HepG2 (cell line): ENCODE results near the gene GRAP. TPM values are rescaled to one million over a fixed set of nuclear protein-coding genes. Genes with fewer than 3 reads are reported as not detected.
A peak's percentile ranks its signal among the peaks of the same experiment; 100 is the strongest.

ENCODE experiments used
- CENPT ChIP-seq: sonication (generic); formaldehyde crosslinking; IDR thresholded peaks from 2 replicates; pipeline ENCODE4 v1.8.0; 2022; ENCODE audit warnings: low read depth, mild to moderate bottlenecking, moderate library complexity, missing genetic modification reagents
- CHD2 ChIP-seq: IDR thresholded peaks from 2 replicates; pipeline ENCODE4 v1.6.1; 2011; ENCODE audit warnings: low read depth, low read length, improper control_type of control experiment
- DR1 ChIP-seq: sonication (generic); formaldehyde crosslinking; IDR thresholded peaks from 2 replicates; pipeline ENCODE4 v1.8.0; 2021; ENCODE audit warnings: mild to moderate bottlenecking, missing genetic modification reagents, inconsistent platforms
- GABPB1 ChIP-seq: IDR thresholded peaks from 2 replicates; pipeline ENCODE4 v1.6.1; 2016; ENCODE audit warnings: mild to moderate bottlenecking, missing genetic modification reagents, moderate library complexity, missing compliant biosample characterization
- MYC ChIP-seq: sonication (generic); formaldehyde crosslinking; IDR thresholded peaks from 2 replicates; pipeline ENCODE4 v1.9.0; 2021; ENCODE audit warnings: missing genetic modification reagents, borderline replicate concordance
- SAP130 ChIP-seq: IDR thresholded peaks from 2 replicates; pipeline ENCODE4 v1.6.1; 2016; ENCODE audit warnings: low read depth
- SKI ChIP-seq: fragments of 450-650 bp; IDR thresholded peaks from one replicate; pipeline ENCODE4 v1.6.1; 2018; ENCODE audit warnings: mild to moderate bottlenecking; ENCODE audit not compliant: partially characterized antibody
- ZNF24 ChIP-seq: fragments of 450-650 bp; IDR thresholded peaks from 2 replicates; pipeline ENCODE4 v1.6.1; 2017; ENCODE audit warnings: antibody characterized with exemption, mild to moderate bottlenecking
- ZNF44 ChIP-seq: sonication (generic); formaldehyde crosslinking; IDR thresholded peaks from 2 replicates; pipeline ENCODE4 v1.5.1; 2020; ENCODE audit warnings: mild to moderate bottlenecking, missing genetic modification reagents
- ZSCAN30 ChIP-seq: sonication (generic); formaldehyde crosslinking; IDR thresholded peaks from 2 replicates; pipeline ENCODE4 v1.5.0; 2020; ENCODE audit warnings: mild to moderate bottlenecking, missing genetic modification reagents
- polyA plus RNA-seq, 8 experiments: library from polyadenylated mRNA; depleted of rRNA in 3 of 8; stranded (reverse) in 7 of 8; unstranded in 1 of 8; fragments of >200 nt; fragmentation: Illumina TruSeq in 4 of 8; extraction: Trizol in 4 of 8; gene quantifications; 2 replicates each; pipeline versions ENCODE4 v1.2.1 to v1.2.3, GENCODE V29; 2011 to 2016; ENCODE audit warnings: low read depth in 4 of 8, missing spikeins in 1 of 8, mixed read lengths in 1 of 8; ENCODE audit not compliant: insufficient read depth in 1 of 8
- total RNA-seq, 5 experiments: library from RNA; depleted of rRNA; stranded (reverse); fragments of >200 nt; fragmentation: Illumina TruSeq; extraction: Trizol; gene quantifications; 2 replicates each; pipeline ENCODE4 v1.2.3, GENCODE V29; 2016; ENCODE audit warnings: low read depth in 1 of 5
- TF ChIP-seq, protein P1 (sequence below): sonication (generic); formaldehyde crosslinking; IDR thresholded peaks from 2 replicates; pipeline ENCODE4 v1.5.1; 2020; ENCODE audit warnings: mild to moderate bottlenecking, missing genetic modification reagents
- TF ChIP-seq, protein P2 (sequence below): sonication (generic); formaldehyde crosslinking; IDR thresholded peaks from 2 replicates; pipeline ENCODE4 v1.4.0; 2020; ENCODE audit warnings: mild to moderate bottlenecking, missing genetic modification reagents, borderline replicate concordance
- TF ChIP-seq, protein P3 (sequence below): sonication (generic); formaldehyde crosslinking; IDR thresholded peaks from 2 replicates; pipeline ENCODE4 v1.5.0; 2020; ENCODE audit warnings: mild to moderate bottlenecking, missing genetic modification reagents, borderline replicate concordance
- TF ChIP-seq, protein P4 (sequence below): sonication (generic); formaldehyde crosslinking; IDR thresholded peaks from 2 replicates; pipeline ENCODE4 v1.5.0; 2020; ENCODE audit warnings: mild to moderate bottlenecking, missing genetic modification reagents, moderate library complexity
- TF ChIP-seq, protein P5 (sequence below): sonication (generic); formaldehyde crosslinking; IDR thresholded peaks from 2 replicates; pipeline ENCODE4 v1.5.1; 2020; ENCODE audit warnings: missing genetic modification reagents, mild to moderate bottlenecking, borderline replicate concordance

GRAP gene
- total and polyA plus RNA-seq, 2 of the 13 experiments (the other 11 are each of a cell fraction or from before 2014, with no cell fraction given), result 0.77 to 1.7 TPM

DNA sequence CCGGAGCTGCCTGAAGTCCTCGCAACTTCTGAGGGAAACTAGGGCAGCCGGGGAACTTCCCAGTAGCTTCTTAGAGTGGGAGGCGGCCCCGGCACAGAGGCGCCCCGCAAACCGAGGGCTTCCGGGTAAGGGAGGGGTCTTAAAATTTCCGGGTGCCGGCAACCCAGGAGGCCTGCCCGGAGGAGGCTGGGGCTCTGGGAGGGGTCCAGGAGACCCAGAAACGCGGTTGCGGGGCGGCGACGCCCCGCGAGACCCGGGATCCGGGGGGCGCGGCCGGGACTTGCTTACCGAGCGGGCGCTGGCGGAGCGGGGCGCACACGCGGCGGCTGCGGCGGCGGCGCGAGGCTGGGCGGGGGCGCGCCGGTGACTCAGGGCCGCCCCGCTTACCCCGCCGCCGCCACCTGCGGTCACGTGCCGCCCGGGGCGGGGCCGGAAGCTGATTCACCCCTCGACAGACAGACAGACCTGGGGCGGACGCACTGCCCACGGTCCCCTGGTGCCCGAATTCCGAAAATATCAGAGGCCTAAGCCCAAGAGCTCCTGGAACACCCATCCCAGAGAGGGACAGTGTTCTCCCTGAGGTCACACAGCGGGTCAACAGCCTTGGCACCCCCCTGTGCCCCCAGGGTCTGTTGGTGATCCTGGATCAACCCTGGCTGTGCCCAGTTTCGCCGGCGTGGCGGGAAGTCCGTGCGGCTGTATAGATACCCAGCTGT, 42.2 kb downstream of the GRAP start, which contains the start of gene FAM83G (continued):
- TF ChIP-seq, protein P1, sequence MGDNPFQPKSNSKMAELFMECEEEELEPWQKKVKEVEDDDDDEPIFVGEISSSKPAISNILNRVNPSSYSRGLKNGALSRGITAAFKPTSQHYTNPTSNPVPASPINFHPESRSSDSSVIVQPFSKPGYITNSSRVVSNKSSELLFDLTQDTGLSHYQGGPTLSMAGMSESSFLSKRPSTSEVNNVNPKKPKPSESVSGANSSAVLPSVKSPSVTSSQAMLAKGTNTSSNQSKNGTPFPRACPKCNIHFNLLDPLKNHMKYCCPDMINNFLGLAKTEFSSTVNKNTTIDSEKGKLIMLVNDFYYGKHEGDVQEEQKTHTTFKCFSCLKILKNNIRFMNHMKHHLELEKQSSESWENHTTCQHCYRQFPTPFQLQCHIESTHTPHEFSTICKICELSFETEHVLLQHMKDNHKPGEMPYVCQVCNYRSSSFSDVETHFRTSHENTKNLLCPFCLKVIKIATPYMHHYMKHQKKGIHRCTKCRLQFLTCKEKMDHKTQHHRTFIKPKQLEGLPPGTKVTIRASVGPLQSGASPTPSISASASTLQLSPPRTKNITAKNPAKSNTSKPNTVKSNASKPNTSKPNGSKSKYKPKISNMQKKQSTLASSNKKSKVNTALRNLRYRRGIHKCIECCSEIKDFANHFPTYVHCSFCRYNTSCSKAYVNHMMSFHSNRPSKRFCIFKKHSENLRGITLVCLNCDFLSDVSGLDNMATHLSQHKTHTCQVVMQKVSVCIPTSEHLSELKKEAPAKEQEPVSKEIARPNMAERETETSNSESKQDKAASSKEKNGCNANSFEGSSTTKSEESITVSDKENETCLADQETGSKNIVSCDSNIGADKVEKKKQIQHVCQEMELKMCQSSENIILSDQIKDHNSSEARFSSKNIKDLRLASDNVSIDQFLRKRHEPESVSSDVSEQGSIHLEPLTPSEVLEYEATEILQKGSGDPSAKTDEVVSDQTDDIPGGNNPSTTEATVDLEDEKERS (CRISPR knock-in tag), result no peak
- TF ChIP-seq ZSCAN30 (CRISPR knock-in tag) (no peak), DR1 (CRISPR knock-in tag) (peak; percentile 54; the same call in 1 of the 2 replicates), CHD2 (peak; percentile 87), MYC (peak; percentile 42; the same call in 1 of the 2 replicates), GABPB1 (peak; percentile 90), CENPT (CRISPR knock-in tag) (no peak), ZNF24 (no peak), SAP130 (CRISPR knock-in tag) (peak; percentile 54), SKI (peak; percentile 87), ZNF44 (no peak)
- TF ChIP-seq, protein P2, sequence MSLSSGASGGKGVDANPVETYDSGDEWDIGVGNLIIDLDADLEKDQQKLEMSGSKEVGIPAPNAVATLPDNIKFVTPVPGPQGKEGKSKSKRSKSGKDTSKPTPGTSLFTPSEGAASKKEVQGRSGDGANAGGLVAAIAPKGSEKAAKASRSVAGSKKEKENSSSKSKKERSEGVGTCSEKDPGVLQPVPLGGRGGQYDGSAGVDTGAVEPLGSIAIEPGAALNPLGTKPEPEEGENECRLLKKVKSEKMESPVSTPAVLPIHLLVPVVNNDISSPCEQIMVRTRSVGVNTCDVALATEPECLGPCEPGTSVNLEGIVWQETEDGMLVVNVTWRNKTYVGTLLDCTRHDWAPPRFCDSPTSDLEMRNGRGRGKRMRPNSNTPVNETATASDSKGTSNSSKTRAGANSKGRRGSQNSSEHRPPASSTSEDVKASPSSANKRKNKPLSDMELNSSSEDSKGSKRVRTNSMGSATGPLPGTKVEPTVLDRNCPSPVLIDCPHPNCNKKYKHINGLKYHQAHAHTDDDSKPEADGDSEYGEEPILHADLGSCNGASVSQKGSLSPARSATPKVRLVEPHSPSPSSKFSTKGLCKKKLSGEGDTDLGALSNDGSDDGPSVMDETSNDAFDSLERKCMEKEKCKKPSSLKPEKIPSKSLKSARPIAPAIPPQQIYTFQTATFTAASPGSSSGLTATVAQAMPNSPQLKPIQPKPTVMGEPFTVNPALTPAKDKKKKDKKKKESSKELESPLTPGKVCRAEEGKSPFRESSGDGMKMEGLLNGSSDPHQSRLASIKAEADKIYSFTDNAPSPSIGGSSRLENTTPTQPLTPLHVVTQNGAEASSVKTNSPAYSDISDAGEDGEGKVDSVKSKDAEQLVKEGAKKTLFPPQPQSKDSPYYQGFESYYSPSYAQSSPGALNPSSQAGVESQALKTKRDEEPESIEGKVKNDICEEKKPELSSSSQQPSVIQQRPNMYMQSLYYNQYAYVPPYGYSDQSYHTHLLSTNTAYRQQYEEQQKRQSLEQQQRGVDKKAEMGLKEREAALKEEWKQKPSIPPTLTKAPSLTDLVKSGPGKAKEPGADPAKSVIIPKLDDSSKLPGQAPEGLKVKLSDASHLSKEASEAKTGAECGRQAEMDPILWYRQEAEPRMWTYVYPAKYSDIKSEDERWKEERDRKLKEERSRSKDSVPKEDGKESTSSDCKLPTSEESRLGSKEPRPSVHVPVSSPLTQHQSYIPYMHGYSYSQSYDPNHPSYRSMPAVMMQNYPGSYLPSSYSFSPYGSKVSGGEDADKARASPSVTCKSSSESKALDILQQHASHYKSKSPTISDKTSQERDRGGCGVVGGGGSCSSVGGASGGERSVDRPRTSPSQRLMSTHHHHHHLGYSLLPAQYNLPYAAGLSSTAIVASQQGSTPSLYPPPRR (CRISPR knock-in tag), result no peak
- TF ChIP-seq, protein P3, sequence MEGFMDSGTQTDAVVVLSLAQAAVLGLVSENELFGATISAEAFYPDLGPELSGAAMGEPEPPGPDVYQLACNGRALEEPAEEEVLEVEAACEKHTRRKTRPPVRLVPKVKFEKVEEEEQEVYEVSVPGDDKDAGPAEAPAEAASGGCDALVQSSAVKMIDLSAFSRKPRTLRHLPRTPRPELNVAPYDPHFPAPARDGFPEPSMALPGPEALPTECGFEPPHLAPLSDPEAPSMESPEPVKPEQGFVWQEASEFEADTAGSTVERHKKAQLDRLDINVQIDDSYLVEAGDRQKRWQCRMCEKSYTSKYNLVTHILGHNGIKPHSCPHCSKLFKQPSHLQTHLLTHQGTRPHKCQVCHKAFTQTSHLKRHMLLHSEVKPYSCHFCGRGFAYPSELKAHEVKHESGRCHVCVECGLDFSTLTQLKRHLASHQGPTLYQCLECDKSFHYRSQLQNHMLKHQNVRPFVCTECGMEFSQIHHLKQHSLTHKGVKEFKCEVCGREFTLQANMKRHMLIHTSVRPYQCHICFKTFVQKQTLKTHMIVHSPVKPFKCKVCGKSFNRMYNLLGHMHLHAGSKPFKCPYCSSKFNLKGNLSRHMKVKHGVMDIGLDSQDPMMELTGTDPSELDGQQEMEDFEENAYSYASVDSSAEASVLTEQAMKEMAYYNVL, result no peak
- TF ChIP-seq, protein P4, sequence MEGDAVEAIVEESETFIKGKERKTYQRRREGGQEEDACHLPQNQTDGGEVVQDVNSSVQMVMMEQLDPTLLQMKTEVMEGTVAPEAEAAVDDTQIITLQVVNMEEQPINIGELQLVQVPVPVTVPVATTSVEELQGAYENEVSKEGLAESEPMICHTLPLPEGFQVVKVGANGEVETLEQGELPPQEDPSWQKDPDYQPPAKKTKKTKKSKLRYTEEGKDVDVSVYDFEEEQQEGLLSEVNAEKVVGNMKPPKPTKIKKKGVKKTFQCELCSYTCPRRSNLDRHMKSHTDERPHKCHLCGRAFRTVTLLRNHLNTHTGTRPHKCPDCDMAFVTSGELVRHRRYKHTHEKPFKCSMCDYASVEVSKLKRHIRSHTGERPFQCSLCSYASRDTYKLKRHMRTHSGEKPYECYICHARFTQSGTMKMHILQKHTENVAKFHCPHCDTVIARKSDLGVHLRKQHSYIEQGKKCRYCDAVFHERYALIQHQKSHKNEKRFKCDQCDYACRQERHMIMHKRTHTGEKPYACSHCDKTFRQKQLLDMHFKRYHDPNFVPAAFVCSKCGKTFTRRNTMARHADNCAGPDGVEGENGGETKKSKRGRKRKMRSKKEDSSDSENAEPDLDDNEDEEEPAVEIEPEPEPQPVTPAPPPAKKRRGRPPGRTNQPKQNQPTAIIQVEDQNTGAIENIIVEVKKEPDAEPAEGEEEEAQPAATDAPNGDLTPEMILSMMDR (CRISPR knock-in tag), result 0 out of 2 replicates have a peak, but pooled peaks have one; percentile 10
- TF ChIP-seq, protein P5, sequence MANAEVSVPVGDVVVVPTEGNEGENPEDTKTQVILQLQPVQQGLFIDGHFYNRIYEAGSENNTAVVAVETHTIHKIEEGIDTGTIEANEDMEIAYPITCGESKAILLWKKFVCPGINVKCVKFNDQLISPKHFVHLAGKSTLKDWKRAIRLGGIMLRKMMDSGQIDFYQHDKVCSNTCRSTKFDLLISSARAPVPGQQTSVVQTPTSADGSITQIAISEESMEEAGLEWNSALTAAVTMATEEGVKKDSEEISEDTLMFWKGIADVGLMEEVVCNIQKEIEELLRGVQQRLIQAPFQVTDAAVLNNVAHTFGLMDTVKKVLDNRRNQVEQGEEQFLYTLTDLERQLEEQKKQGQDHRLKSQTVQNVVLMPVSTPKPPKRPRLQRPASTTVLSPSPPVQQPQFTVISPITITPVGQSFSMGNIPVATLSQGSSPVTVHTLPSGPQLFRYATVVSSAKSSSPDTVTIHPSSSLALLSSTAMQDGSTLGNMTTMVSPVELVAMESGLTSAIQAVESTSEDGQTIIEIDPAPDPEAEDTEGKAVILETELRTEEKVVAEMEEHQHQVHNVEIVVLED (CRISPR knock-in tag), result peak; percentile 37; the same call in 1 of the 2 replicates
